Endothelial cell of umbilical vein (primary cell): ENCODE measurements around the gene MYO1C. TPM values are rescaled to one million over a fixed set of nuclear protein-coding genes. Genes with fewer than 3 reads are reported as not detected.

ENCODE experiments used
- BruUV-seq: library from RNA; stranded (reverse); fragments of 400-500 nt; replicated peaks from 2 replicates; lab custom pipeline; 2021; lab: Mats Ljungman, UMichigan
- CTCF ChIA-PET: fragments of 300-600, 350-600 bp; sonication (Branson Sonifier 250); formaldehyde crosslinking; loops from one replicate; lab custom pipeline; 2021; ENCODE audit warnings: antibody characterized with exemption, inconsistent platforms; lab: Charles Lee
- POLR2A ChIA-PET: fragments of 300-600, 350-600 bp; sonication (Branson Sonifier 250); formaldehyde crosslinking; loops from one replicate; lab custom pipeline; 2021; ENCODE audit warnings: antibody characterized with exemption, inconsistent platforms; lab: Charles Lee
- DNase-seq: peaks from one replicate; pipeline ENCODE4 v3.0.0-alpha.2; 2011; ENCODE audit warnings: low read depth, low spot score
- FAIRE-seq: peaks from 2 replicates; lab custom pipeline; 2011; peaks lifted over from hg19 to GRCh38; lab: Jason Lieb, UNC
- H2AFZ ChIP-seq: 2 replicates; pipeline ENCODE4 v1.6.0; 2012; ENCODE audit warnings: low read depth, low read length, control low read depth, inconsistent platforms
- H3K27ac ChIP-seq: 2 replicates; pipeline ENCODE4 v1.5.1; 2011; ENCODE audit warnings: low read depth, mild to moderate bottlenecking, control low read depth, low read length, moderate library complexity; ENCODE audit not compliant: insufficient read depth
- H3K27me3 ChIP-seq, 2 experiments: 2 replicates each; pipeline versions ENCODE4 v1.6.0 to v1.6.1; 2011; ENCODE audit warnings: low read length in 2 of 2, mixed read lengths in 1 of 2; ENCODE audit not compliant: control insufficient read depth in 2 of 2, insufficient read depth in 2 of 2
- H3K36me3 ChIP-seq, 2 experiments: 2 replicates in 1 of 2; 3 replicates in 1 of 2; pipeline ENCODE4 v1.5.1; 2011; ENCODE audit warnings: low read length in 2 of 2, mild to moderate bottlenecking in 1 of 2, moderate library complexity in 1 of 2; ENCODE audit not compliant: control insufficient read depth in 2 of 2, insufficient read depth in 2 of 2; ENCODE audit errors: extremely low read depth in 1 of 2
- H3K4me1 ChIP-seq: 3 replicates; pipeline ENCODE4 v1.5.1; 2011; ENCODE audit warnings: mild to moderate bottlenecking, low read length; ENCODE audit not compliant: control insufficient read depth, insufficient read depth; ENCODE audit errors: extremely low read depth
- H3K4me2 ChIP-seq: 2 replicates; pipeline ENCODE4 v1.6.1; 2011; ENCODE audit warnings: low read length, control low read depth, mixed read lengths; ENCODE audit not compliant: insufficient read depth
- H3K4me3 ChIP-seq, 3 experiments: fragments of 200-600 bp in 1 of 3; sonication (generic), shearing (Covaris generic) in 1 of 3; replicated peaks in 1 of 3; 2 replicates each; pipeline ENCODE4 v1.5.1; 2011 to 2016; ENCODE audit warnings: control low read depth in 3 of 3, low read length in 3 of 3, mild to moderate bottlenecking in 2 of 3, inconsistent platforms in 1 of 3, low read depth in 1 of 3, moderate library complexity in 1 of 3; ENCODE audit not compliant: insufficient read depth in 1 of 3
- H3K79me2 ChIP-seq: 2 replicates; pipeline ENCODE4 v1.6.0; 2012; ENCODE audit warnings: low read length, inconsistent platforms; ENCODE audit not compliant: control insufficient read depth, insufficient read depth
- H3K9ac ChIP-seq: replicated peaks from 2 replicates; pipeline ENCODE3; 2011; ENCODE audit warnings: low read length, control low read depth; ENCODE audit not compliant: insufficient read depth; ENCODE audit errors: extremely low read depth
- H3K9me1 ChIP-seq: replicated peaks from 3 replicates; pipeline ENCODE4 v1.6.0; 2011; ENCODE audit warnings: mild to moderate bottlenecking, low read length; ENCODE audit not compliant: control insufficient read depth, insufficient read depth; ENCODE audit errors: extremely low read depth
- H3K9me3 ChIP-seq: replicated peaks from 2 replicates; pipeline ENCODE4 v1.5.1; 2012; ENCODE audit warnings: low read length, inconsistent platforms; ENCODE audit not compliant: control insufficient read depth, insufficient read depth
- H4K20me1 ChIP-seq: replicated peaks from 2 replicates; pipeline ENCODE3; 2011; ENCODE audit warnings: mild to moderate bottlenecking, low read length; ENCODE audit not compliant: control insufficient read depth, insufficient read depth; ENCODE audit errors: extremely low read depth
- CTCF ChIP-seq, 2 donors: IDR thresholded peaks; 1 replicate in 1 of 2; 2 replicates in 1 of 2; pipeline ENCODE4 v1.5.1; 2011; ENCODE audit warnings: low read length in 2 of 2, mild to moderate bottlenecking in 2 of 2, moderate library complexity in 2 of 2, control low read depth in 1 of 2, inconsistent platforms in 1 of 2, low read depth in 1 of 2; ENCODE audit not compliant: insufficient read depth in 1 of 2; ENCODE audit errors: extremely low read depth in 1 of 2
- EZH2 ChIP-seq: IDR thresholded peaks from 2 replicates; pipeline ENCODE4 v1.6.1; 2012; ENCODE audit warnings: borderline replicate concordance, low read depth, mild to moderate bottlenecking, moderate library complexity, low read length, inconsistent platforms; ENCODE audit not compliant: severe bottlenecking
- FOS ChIP-seq: IDR thresholded peaks from 2 replicates; pipeline ENCODE4 v1.6.1; 2011; ENCODE audit warnings: mild to moderate bottlenecking, low read length, moderate library complexity, borderline replicate concordance; ENCODE audit not compliant: insufficient read depth
- GATA2 ChIP-seq: IDR thresholded peaks from 2 replicates; pipeline ENCODE4 v1.7.0; 2011; ENCODE audit warnings: low read depth, mild to moderate bottlenecking, moderate library complexity, mixed read lengths, low read length; ENCODE audit not compliant: insufficient read length, insufficient read depth
- JUN ChIP-seq: IDR thresholded peaks from 2 replicates; pipeline ENCODE4 v1.6.1; 2011; ENCODE audit warnings: borderline replicate concordance, low read depth; ENCODE audit not compliant: insufficient read length, insufficient read depth
- MAX ChIP-seq: IDR thresholded peaks from 2 replicates; pipeline ENCODE4 v1.6.1; 2011; ENCODE audit not compliant: insufficient read depth, insufficient read length
- MYC ChIP-seq: IDR thresholded peaks from one replicate; pipeline ENCODE4 v1.6.1; 2011; ENCODE audit warnings: mild to moderate bottlenecking, low read depth, low read length
- POLR2A ChIP-seq: IDR thresholded peaks from 2 replicates; pipeline ENCODE4 v1.6.1; 2012; ENCODE audit warnings: low read depth, mild to moderate bottlenecking, control low read depth, low read length
- POLR2AphosphoS5 ChIP-seq: IDR thresholded peaks from 2 replicates; pipeline ENCODE4 v1.6.1; 2012; ENCODE audit warnings: low read depth, mild to moderate bottlenecking, control low read depth, low read length, moderate library complexity; ENCODE audit not compliant: insufficient read depth
- dilution Hi-C: fragments of 300-500 bp; cut with MboI; formaldehyde crosslinking; loops from one replicate; pipeline ENCODE4 v1.15.0; 2019; ENCODE audit warnings: low sequenced_read_pairs; ENCODE audit not compliant: extremely low pct_ligation_motif_present
- intact Hi-C: fragments of 100-400 bp; cut with micrococcal nuclease; formaldehyde crosslinking; loops from one replicate; pipeline ENCODE4 v1.10.0; 2022
- polyA plus RNA-seq, 4 experiments: library from polyadenylated mRNA; depleted of rRNA in 3 of 4; stranded (reverse) in 3 of 4; unstranded in 1 of 4; fragments of >200 nt; gene quantifications; 2 replicates each; pipeline versions ENCODE4 v1.2.1 to v1.2.3, GENCODE V29; 2011 to 2012; ENCODE audit warnings: missing spikeins in 1 of 4
- total RNA-seq: library from RNA; stranded (reverse); gene quantifications from 2 replicates; pipeline ENCODE4 v1.2.3, GENCODE V29; 2021

Gene MYO1C
- total and polyA plus RNA-seq, 2 donors (not counting 3 experiments of a cell fraction or from before 2014, with no cell fraction given): 141 to 206 TPM

- H3K4me3 ChIP-seq: no peak overlapping the region
- DNase-seq (no peak), FAIRE-seq (no peak)
- H3K4me1 ChIP-seq: peaks cover 12% of the 10 kb centered on the region
- ChIA-PET POLR2A (no interaction called here), CTCF (interaction anchor here (1.3 to 3.4 kb wide), 3 partner anchors 9 to 49 kb away, joined by 3 to 28 read pairs (median 4); no protein-coding TSS in a partner anchor)
- no peak for TF ChIP-seq EZH2
- no peak for TF ChIP-seq MAX
- no peak for TF ChIP-seq JUN
- TF ChIP-seq CTCF (IDR thresholded peaks at IDR 0.05; ENCODE audit: extremely low read depth in 1 of 2, insufficient read depth in 1 of 2, low read depth in 1 of 2, low read length in 2 of 2): no peak
- no peak for TF ChIP-seq GATA2
- no peak for TF ChIP-seq POLR2A
- no peak for TF ChIP-seq MYC
- no peak for TF ChIP-seq POLR2AphosphoS5
- no peak for TF ChIP-seq FOS
- no peaks in the 10 kb centered on the region for H3K9me3 ChIP-seq
- H3K9me1 ChIP-seq: no peaks in the 10 kb centered on the region
- no peaks in the 10 kb centered on the region for H3K79me2 ChIP-seq
- no peak overlapping the region for H2AFZ ChIP-seq
- no peaks in the 10 kb centered on the region for H3K27me3 ChIP-seq
- H3K36me3 ChIP-seq: peaks cover 0 to 4% of the 10 kb centered on the region in 2 experiments
- H3K27ac ChIP-seq: no peak overlapping the region
- H3K9ac ChIP-seq: no peak overlapping the region
- H4K20me1 ChIP-seq: no peaks in the 10 kb centered on the region
- BruUV-seq: no TSS peak
- dilution Hi-C loops (no loop called here), intact Hi-C loops (no loop called here)
- H3K4me2 ChIP-seq: no peak overlapping the region
These were observed 77.9 kb downstream of the MYO1C start for GRCh38 chr17:1414634-1415033.

Other genes with a start within 250 kb of the MYO1C start
- not detected in 2 replicates for gene BHLHA9, start 222.2 kb downstream of the MYO1C start, total RNA-seq
- not detected in 2 replicates for gene BHLHA9, start 222.2 kb downstream of the MYO1C start, polyA plus RNA-seq
- not detected in 2 replicates for gene TRARG1, start 213.0 kb downstream of the MYO1C start, total RNA-seq
- not detected in 2 replicates for gene TRARG1, start 213.0 kb downstream of the MYO1C start, polyA plus RNA-seq
- 819 and 848 TPM in 2 replicates for gene YWHAE, start 92.5 kb downstream of the MYO1C start, total RNA-seq
- gene YWHAE, start 92.5 kb downstream of the MYO1C start, polyA plus RNA-seq: 325 and 396 TPM in 2 replicates
- 67.2 and 71.3 TPM in 2 replicates for gene CRK, start 36.5 kb downstream of the MYO1C start, total RNA-seq
- 41.2 and 52.8 TPM in 2 replicates for gene CRK, start 36.5 kb downstream of the MYO1C start, polyA plus RNA-seq
- gene INPP5K, start 23.9 kb upstream of the MYO1C start, total RNA-seq: 41.3 and 44.2 TPM in 2 replicates
- gene INPP5K, start 23.9 kb upstream of the MYO1C start, polyA plus RNA-seq: 53.8 and 54.1 TPM in 2 replicates
- gene PITPNA, start 70.1 kb upstream of the MYO1C start, total RNA-seq: 99.6 and 113 TPM in 2 replicates
- gene PITPNA, start 70.1 kb upstream of the MYO1C start, polyA plus RNA-seq: 50.3 and 57.0 TPM in 2 replicates
- gene SLC43A2, start 136.1 kb upstream of the MYO1C start, total RNA-seq: 41.7 and 54.6 TPM in 2 replicates
- 50.9 and 52.0 TPM in 2 replicates for gene SLC43A2, start 136.1 kb upstream of the MYO1C start, polyA plus RNA-seq
- 91.5 and 93.7 TPM in 2 replicates for gene SCARF1, start 153.0 kb upstream of the MYO1C start, total RNA-seq
- 52.8 and 57.8 TPM in 2 replicates for gene SCARF1, start 153.0 kb upstream of the MYO1C start, polyA plus RNA-seq
- gene RILP, start 157.2 kb upstream of the MYO1C start, total RNA-seq: 8.9 and 9.4 TPM in 2 replicates
- gene RILP, start 157.2 kb upstream of the MYO1C start, polyA plus RNA-seq: 9.3 and 10.0 TPM in 2 replicates
- gene PRPF8, start 192.2 kb upstream of the MYO1C start, total RNA-seq: 282 and 301 TPM in 2 replicates
- 215 and 230 TPM in 2 replicates for gene PRPF8, start 192.2 kb upstream of the MYO1C start, polyA plus RNA-seq
- 1.7 and 2.1 TPM in 2 replicates for gene TLCD2, start 217.7 kb upstream of the MYO1C start, total RNA-seq
- 0.72 TPM in 2 replicates for gene TLCD2, start 217.7 kb upstream of the MYO1C start, polyA plus RNA-seq
- 16.5 and 17.3 TPM in 2 replicates for gene WDR81, start 232.0 kb upstream of the MYO1C start, total RNA-seq
- gene WDR81, start 232.0 kb upstream of the MYO1C start, polyA plus RNA-seq: 10.4 and 12.1 TPM in 2 replicates